HCT116 (cell line): ENCODE data around the gene SELENOH. TPM values are rescaled to one million over a fixed set of nuclear protein-coding genes. Genes with fewer than 3 reads are reported as not detected.
A peak's percentile ranks its signal among the peaks of the same experiment; 100 is the strongest.

ENCODE experiments used
- ATAC-seq: fragments of 200-7000 bp; cut with Tn5 transposase; 2 replicates; pipeline ENCODE4 v1.9.1; 2020; ENCODE audit warnings: mild to moderate bottlenecking, moderate library complexity
- BruUV-seq: library from RNA; stranded (reverse); fragments of 400-500 nt; replicated peaks from 2 replicates; lab custom pipeline; 2021; lab: Mats Ljungman, UMichigan
- CTCF ChIA-PET: fragments of 300-600 bp; sonication (Branson Sonifier 250); formaldehyde crosslinking; loops from one replicate; lab custom pipeline; 2021; ENCODE audit warnings: antibody characterized with exemption; lab: Charles Lee
- POLR2A ChIA-PET: fragments of 300-600, 350-600 bp; sonication (Branson Sonifier 250); formaldehyde crosslinking; loops from one replicate; lab custom pipeline; 2021; ENCODE audit warnings: antibody characterized with exemption; lab: Charles Lee
- RAD21 ChIA-PET, 2 experiments: fragments of 300-600 bp; sonication (Branson Sonifier 250); formaldehyde crosslinking; loops; one replicate each; lab custom pipeline; 2023; ENCODE audit warnings: low total read pairs in 2 of 2; ENCODE audit not compliant: uncharacterized antibody in 2 of 2, unreplicated experiment in 2 of 2, low non-redundant PET in 1 of 2; lab: Charles Lee
- DNase-seq: peaks from one replicate; pipeline ENCODE4 v3.0.0-alpha.2; 2010; ENCODE audit warnings: low read depth, low spot score
- H2AFZ ChIP-seq: fragments of 200-600 bp; shearing (Covaris generic), sonication (generic); 2 replicates; pipeline ENCODE4 v1.6.1; 2017; ENCODE audit warnings: low read depth, mixed run types, mixed read lengths, antibody characterized with exemption, low read length; ENCODE audit not compliant: poor library complexity, severe bottlenecking
- H3K27ac ChIP-seq: 2 replicates; pipeline ENCODE4 v1.5.1; 2012; ENCODE audit warnings: low read depth, low read length
- H3K27me3 ChIP-seq: fragments of 200-600 bp; sonication (generic); 2 replicates; pipeline ENCODE4 v1.6.1; 2016; ENCODE audit warnings: mixed run types, low read length, mixed read lengths; ENCODE audit not compliant: insufficient read depth
- H3K36me3 ChIP-seq, 2 experiments: fragments of 200-500 bp in 1 of 2; fragments of 200-600 bp in 1 of 2; sonication (Bioruptor generic) in 1 of 2; sonication (generic) in 1 of 2; 2 replicates each; pipeline versions ENCODE4 v1.5.1 to v1.6.1; 2014 to 2016; ENCODE audit warnings: low read length in 2 of 2, inconsistent platforms in 1 of 2, mixed read lengths in 1 of 2, mixed run types in 1 of 2; ENCODE audit not compliant: insufficient read depth in 2 of 2, control insufficient read depth in 1 of 2
- H3K4me1 ChIP-seq, 2 experiments: fragments of 200-600 bp in 1 of 2; sonication (generic) in 1 of 2; 2 replicates each; pipeline versions ENCODE4 v1.5.1 to v1.6.1; 2012 to 2017; ENCODE audit warnings: low read length in 2 of 2, inconsistent platforms in 1 of 2, mild to moderate bottlenecking in 1 of 2, mixed read lengths in 1 of 2, mixed run types in 1 of 2, moderate library complexity in 1 of 2; ENCODE audit not compliant: insufficient read depth in 2 of 2, control insufficient read depth in 1 of 2
- H3K4me2 ChIP-seq: fragments of 200-600 bp; sonication (generic); 2 replicates; pipeline ENCODE4 v1.6.1; 2017; ENCODE audit warnings: mixed run types, low read length, mixed read lengths
- H3K4me3 ChIP-seq, 2 experiments: fragments of 200-600 bp in 1 of 2; sonication (generic) in 1 of 2; replicated peaks in 1 of 2; 2 replicates each; pipeline ENCODE4 v1.5.1; 2011 to 2016; ENCODE audit warnings: low read length in 2 of 2, control low read depth in 1 of 2, low read depth in 1 of 2, mild to moderate bottlenecking in 1 of 2, mixed read lengths in 1 of 2, mixed run types in 1 of 2
- H3K79me2 ChIP-seq: fragments of 200-600 bp; sonication (generic); 2 replicates; pipeline ENCODE4 v1.6.1; 2017; ENCODE audit warnings: mild to moderate bottlenecking, mixed run types, low read length, moderate library complexity, mixed read lengths; ENCODE audit not compliant: insufficient read depth
- H3K9ac ChIP-seq: fragments of 200-600 bp; sonication (generic); 2 replicates; pipeline ENCODE4 v1.6.1; 2016; ENCODE audit warnings: low read length, mixed read lengths
- H3K9me2 ChIP-seq: fragments of 200-600 bp; sonication (generic), shearing (Covaris generic); 2 replicates; pipeline ENCODE4 v1.6.1; 2017; ENCODE audit warnings: mixed run types, mild to moderate bottlenecking, moderate library complexity; ENCODE audit not compliant: insufficient read depth
- H3K9me3 ChIP-seq, 2 experiments: fragments of 200-500 bp in 1 of 2; fragments of 200-600 bp in 1 of 2; sonication (Bioruptor generic) in 1 of 2; sonication (generic) in 1 of 2; 2 replicates each; pipeline ENCODE4 v1.6.1; 2014 to 2017; ENCODE audit warnings: low read length in 2 of 2, mixed read lengths in 2 of 2, inconsistent platforms in 1 of 2, low read depth in 1 of 2, mild to moderate bottlenecking in 1 of 2, mixed run types in 1 of 2, moderate library complexity in 1 of 2; ENCODE audit not compliant: control insufficient read depth in 1 of 2, insufficient read depth in 1 of 2
- H4K20me1 ChIP-seq: fragments of 200-600 bp; sonication (generic), shearing (Covaris generic); 2 replicates; pipeline ENCODE4 v1.6.1; 2017; ENCODE audit warnings: mixed run types, mild to moderate bottlenecking, moderate library complexity; ENCODE audit not compliant: insufficient read depth
- EGR1 ChIP-seq: IDR thresholded peaks from 2 replicates; pipeline ENCODE4 v1.6.1; 2012; ENCODE audit warnings: low read depth
- ELF1 ChIP-seq: IDR thresholded peaks from 2 replicates; pipeline ENCODE4 v1.6.1; 2012; ENCODE audit warnings: low read depth, borderline replicate concordance
- EZH2 ChIP-seq: fragments of 200-600 bp; sonication (generic); IDR thresholded peaks from 2 replicates; pipeline ENCODE4 v1.6.1; 2017; ENCODE audit warnings: antibody characterized with exemption, mixed run types
- EZH2phosphoT487 ChIP-seq: fragments of 200-600 bp; IDR thresholded peaks from 2 replicates; pipeline ENCODE4 v1.6.1; 2018; ENCODE audit warnings: antibody characterized with exemption, borderline replicate concordance
- JUND ChIP-seq: IDR thresholded peaks from 2 replicates; pipeline ENCODE4 v1.6.1; 2012
- POLR2A ChIP-seq: IDR thresholded peaks from 2 replicates; pipeline ENCODE4 v1.7.0; 2011; ENCODE audit warnings: borderline replicate concordance; ENCODE audit not compliant: insufficient read depth, insufficient read length; ENCODE audit errors: extremely low read depth
- POLR2AphosphoS5 ChIP-seq: IDR thresholded peaks from 2 replicates; pipeline ENCODE4 v1.6.1; 2011; ENCODE audit warnings: mild to moderate bottlenecking, low read depth, low read length, moderate library complexity
- RAD21 ChIP-seq: IDR thresholded peaks from 2 replicates; pipeline ENCODE4 v1.6.1; 2012; ENCODE audit warnings: low read depth, mild to moderate bottlenecking
- SIN3A ChIP-seq: IDR thresholded peaks from 2 replicates; pipeline ENCODE4 v1.6.1; 2012; ENCODE audit warnings: low read depth
- SP1 ChIP-seq: IDR thresholded peaks from 2 replicates; pipeline ENCODE4 v1.6.1; 2012; ENCODE audit warnings: low read depth
- YY1 ChIP-seq: IDR thresholded peaks from 2 replicates; pipeline ENCODE4 v1.6.1; 2011; ENCODE audit warnings: low read length, low read depth, moderate library complexity, mild to moderate bottlenecking; ENCODE audit not compliant: insufficient replicate concordance; ENCODE audit errors: extremely low read depth
- ZNF274 ChIP-seq: fragments of 200-500 bp; sonication (Bioruptor generic); IDR thresholded peaks from 2 replicates; pipeline ENCODE4 v1.6.1; 2014; ENCODE audit warnings: mild to moderate bottlenecking, low read depth, low read length, inconsistent platforms
- intact Hi-C: fragments of 100-400 bp; cut with micrococcal nuclease; formaldehyde crosslinking; loops from 2 replicates; pipeline ENCODE4 v1.10.0; 2022
- total RNA-seq: library from RNA; stranded (reverse); gene quantifications from one replicate; pipeline ENCODE4 v1.2.1, GENCODE V29; 2021; ENCODE audit not compliant: unreplicated experiment
- TF ChIP-seq, protein P1 (sequence below), 3 experiments: fragments of 200-600 bp in 1 of 3; sonication (generic) in 1 of 3; IDR thresholded peaks in 2 of 3; conservative IDR thresholded peaks in 1 of 3; 2 replicates each; pipeline ENCODE4 v1.5.1; 2012 to 2017; ENCODE audit warnings: low read depth in 2 of 3, low read length in 2 of 3, antibody characterized with exemption in 1 of 3, borderline replicate concordance in 1 of 3, control low read depth in 1 of 3, mild to moderate bottlenecking in 1 of 3, mixed read lengths in 1 of 3, mixed run types in 1 of 3, moderate library complexity in 1 of 3; ENCODE audit not compliant: insufficient read depth in 1 of 3
- TF ChIP-seq, protein P2 (sequence below): IDR thresholded peaks from 2 replicates; pipeline ENCODE4 v1.6.1; 2012; ENCODE audit warnings: low read depth
- TF ChIP-seq, protein P3 (sequence below): IDR thresholded peaks from 2 replicates; pipeline ENCODE4 v1.6.1; 2011; ENCODE audit warnings: mild to moderate bottlenecking, low read length, moderate library complexity; ENCODE audit not compliant: insufficient replicate concordance; ENCODE audit errors: extremely low read depth

The SELENOH gene
- total RNA-seq, 1 experiment from 2014 or later = 194 TPM

DNA sequence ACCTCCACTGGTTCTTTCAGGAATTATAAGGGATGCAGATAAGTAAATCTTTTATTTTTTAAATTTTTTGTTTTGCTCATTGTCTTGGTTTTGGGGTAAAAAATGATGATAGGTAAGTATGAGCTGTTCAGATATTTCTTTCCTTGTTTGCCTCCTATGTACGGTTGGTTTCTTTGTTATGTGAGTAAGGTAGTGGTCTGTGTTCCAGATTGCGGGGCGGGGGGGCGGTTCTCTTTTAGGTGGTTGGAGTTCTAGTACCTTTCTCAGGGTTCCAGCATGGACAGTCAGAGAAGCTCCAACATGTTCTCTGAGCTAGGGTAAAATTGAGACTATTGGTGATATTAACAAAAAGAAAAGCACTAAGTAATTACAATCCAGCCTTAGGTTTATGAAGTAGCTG, 22.7 kb downstream of the SELENOH start:
- Histone ChIP-seq H3K4me2 (peak overlapping the region; percentile 66), H3K79me2 (peaks cover 73% of the 10 kb centered on the region), H3K27me3 (no peaks in the 10 kb centered on the region)
- DNase-seq = no peak
- TF ChIP-seq SP1 (no peak), JUND (no peak), ZNF274 (no peak), EGR1 (no peak), EZH2phosphoT487 (no peak), POLR2A (no peak), SIN3A (no peak), RAD21 (no peak), YY1 (no peak), EZH2 (no peak), POLR2AphosphoS5 (no peak), ELF1 (no peak)
- TF ChIP-seq, protein P1, sequence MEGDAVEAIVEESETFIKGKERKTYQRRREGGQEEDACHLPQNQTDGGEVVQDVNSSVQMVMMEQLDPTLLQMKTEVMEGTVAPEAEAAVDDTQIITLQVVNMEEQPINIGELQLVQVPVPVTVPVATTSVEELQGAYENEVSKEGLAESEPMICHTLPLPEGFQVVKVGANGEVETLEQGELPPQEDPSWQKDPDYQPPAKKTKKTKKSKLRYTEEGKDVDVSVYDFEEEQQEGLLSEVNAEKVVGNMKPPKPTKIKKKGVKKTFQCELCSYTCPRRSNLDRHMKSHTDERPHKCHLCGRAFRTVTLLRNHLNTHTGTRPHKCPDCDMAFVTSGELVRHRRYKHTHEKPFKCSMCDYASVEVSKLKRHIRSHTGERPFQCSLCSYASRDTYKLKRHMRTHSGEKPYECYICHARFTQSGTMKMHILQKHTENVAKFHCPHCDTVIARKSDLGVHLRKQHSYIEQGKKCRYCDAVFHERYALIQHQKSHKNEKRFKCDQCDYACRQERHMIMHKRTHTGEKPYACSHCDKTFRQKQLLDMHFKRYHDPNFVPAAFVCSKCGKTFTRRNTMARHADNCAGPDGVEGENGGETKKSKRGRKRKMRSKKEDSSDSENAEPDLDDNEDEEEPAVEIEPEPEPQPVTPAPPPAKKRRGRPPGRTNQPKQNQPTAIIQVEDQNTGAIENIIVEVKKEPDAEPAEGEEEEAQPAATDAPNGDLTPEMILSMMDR (IDR thresholded peaks at IDR 0.05 in 2 of 3, conservative IDR thresholded peaks at IDR 0.05 in 1 of 3; ENCODE audit: borderline replicate concordance in 1 of 3, insufficient read depth in 1 of 3, low read depth in 2 of 3, low read length in 2 of 3) = no peak; a peak in 1 of 6 replicates
- TF ChIP-seq, protein P2, sequence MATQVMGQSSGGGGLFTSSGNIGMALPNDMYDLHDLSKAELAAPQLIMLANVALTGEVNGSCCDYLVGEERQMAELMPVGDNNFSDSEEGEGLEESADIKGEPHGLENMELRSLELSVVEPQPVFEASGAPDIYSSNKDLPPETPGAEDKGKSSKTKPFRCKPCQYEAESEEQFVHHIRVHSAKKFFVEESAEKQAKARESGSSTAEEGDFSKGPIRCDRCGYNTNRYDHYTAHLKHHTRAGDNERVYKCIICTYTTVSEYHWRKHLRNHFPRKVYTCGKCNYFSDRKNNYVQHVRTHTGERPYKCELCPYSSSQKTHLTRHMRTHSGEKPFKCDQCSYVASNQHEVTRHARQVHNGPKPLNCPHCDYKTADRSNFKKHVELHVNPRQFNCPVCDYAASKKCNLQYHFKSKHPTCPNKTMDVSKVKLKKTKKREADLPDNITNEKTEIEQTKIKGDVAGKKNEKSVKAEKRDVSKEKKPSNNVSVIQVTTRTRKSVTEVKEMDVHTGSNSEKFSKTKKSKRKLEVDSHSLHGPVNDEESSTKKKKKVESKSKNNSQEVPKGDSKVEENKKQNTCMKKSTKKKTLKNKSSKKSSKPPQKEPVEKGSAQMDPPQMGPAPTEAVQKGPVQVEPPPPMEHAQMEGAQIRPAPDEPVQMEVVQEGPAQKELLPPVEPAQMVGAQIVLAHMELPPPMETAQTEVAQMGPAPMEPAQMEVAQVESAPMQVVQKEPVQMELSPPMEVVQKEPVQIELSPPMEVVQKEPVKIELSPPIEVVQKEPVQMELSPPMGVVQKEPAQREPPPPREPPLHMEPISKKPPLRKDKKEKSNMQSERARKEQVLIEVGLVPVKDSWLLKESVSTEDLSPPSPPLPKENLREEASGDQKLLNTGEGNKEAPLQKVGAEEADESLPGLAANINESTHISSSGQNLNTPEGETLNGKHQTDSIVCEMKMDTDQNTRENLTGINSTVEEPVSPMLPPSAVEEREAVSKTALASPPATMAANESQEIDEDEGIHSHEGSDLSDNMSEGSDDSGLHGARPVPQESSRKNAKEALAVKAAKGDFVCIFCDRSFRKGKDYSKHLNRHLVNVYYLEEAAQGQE = no peak
- TF ChIP-seq, protein P3, sequence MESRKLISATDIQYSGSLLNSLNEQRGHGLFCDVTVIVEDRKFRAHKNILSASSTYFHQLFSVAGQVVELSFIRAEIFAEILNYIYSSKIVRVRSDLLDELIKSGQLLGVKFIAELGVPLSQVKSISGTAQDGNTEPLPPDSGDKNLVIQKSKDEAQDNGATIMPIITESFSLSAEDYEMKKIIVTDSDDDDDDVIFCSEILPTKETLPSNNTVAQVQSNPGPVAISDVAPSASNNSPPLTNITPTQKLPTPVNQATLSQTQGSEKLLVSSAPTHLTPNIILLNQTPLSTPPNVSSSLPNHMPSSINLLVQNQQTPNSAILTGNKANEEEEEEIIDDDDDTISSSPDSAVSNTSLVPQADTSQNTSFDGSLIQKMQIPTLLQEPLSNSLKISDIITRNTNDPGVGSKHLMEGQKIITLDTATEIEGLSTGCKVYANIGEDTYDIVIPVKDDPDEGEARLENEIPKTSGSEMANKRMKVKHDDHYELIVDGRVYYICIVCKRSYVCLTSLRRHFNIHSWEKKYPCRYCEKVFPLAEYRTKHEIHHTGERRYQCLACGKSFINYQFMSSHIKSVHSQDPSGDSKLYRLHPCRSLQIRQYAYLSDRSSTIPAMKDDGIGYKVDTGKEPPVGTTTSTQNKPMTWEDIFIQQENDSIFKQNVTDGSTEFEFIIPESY = no peak
- TF ChIP-seq, all 23 proteins: peak for 0
- ATAC-seq = no peak
- RAD21 ChIA-PET = interaction anchor here in 1 of 2 experiments (1.5 kb wide), 1 partner anchor 13 kb away, joined by 4 read pairs; the partner anchor contains the start of gene BTBD18
- Histone ChIP-seq H3K9ac (peak overlapping the region; percentile 92; the same call in 1 of the 2 replicates), H4K20me1 (no peaks in the 10 kb centered on the region), H3K4me1 (peaks cover 17 to 35% of the 10 kb centered on the region in 2 experiments; a peak in 3 of 4 replicates), H3K36me3 (no peaks in the 10 kb centered on the region; a peak in 1 of 4 replicates), H3K9me3 (no peaks in the 10 kb centered on the region), H3K9me2 (no peaks in the 10 kb centered on the region), H2AFZ (no peak overlapping the region), H3K27ac (no peak overlapping the region), H3K4me3 (no peak overlapping the region)
- BruUV-seq = no TSS peak
- POLR2A ChIA-PET = interaction anchor here (0.5 to 4.9 kb wide), 4 partner anchors 14 to 44 kb away, joined by 4 to 31 read pairs (median 12); no protein-coding TSS in a partner anchor
- intact Hi-C loops = no loop called here
- CTCF ChIA-PET = no interaction called here
